Measurements from ENCODE around the gene ISX. TPM values are rescaled to one million over a fixed set of nuclear protein-coding genes. Genes with fewer than 3 reads are reported as not detected.

The ISX gene
- total and polyA plus RNA-seq, 10 of the 15 experiments (the other 5 are each of a cell fraction or from before 2014, with no cell fraction given): 0.05 to 0.66 (median 0.25) TPM

DNA sequence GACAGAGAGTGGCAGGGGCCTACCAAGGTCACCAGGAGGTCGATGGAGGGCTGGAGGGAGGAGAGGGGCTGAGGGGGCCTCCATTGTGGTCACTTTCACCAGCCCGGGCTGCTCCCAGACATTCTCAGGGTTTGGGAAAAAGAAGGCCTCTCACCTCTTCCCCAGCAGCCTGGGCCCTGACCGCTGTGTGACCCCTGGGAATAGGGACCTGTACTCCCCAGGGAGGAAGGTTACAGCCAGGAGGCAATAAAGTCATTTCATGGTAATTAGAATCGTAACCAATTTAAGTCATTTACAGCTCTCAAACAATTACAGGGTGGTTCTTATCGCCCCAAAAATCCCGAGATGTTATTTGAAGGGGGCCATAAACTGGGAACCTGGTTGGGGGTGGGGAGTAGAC, 37.8 kb downstream of the ISX start:
- in situ Hi-C loops (cut with MboI): no loop called here
- H4K20me1 ChIP-seq (ENCODE audit: control insufficient read depth, insufficient read depth): no peaks in the 10 kb centered on the region
- no peaks in the 10 kb centered on the region for H3K79me2 ChIP-seq (ENCODE audit: control insufficient read depth, insufficient read depth, low read length)
- ChIA-PET POLR2A (no interaction called here), RAD21 (ENCODE audit: unreplicated experiment) (interaction anchor here (1.6 kb wide), 1 partner anchor 47 kb away, joined by 4 read pairs; no protein-coding TSS in a partner anchor), CTCF (interaction anchor here (0.7 to 1.3 kb wide), 2 partner anchors 15 to 16 kb away, joined by 3 to 4 read pairs; no protein-coding TSS in a partner anchor), SMC1A (ENCODE audit: uncharacterized antibody, unreplicated experiment) (interaction anchor here (1.0 kb wide), 1 partner anchor 10 kb away, joined by 3 read pairs; no protein-coding TSS in a partner anchor)
- 48% methylated on average over 6 of the region's 6 CpGs for WGBS (ENCODE audit: insufficient coverage, insufficient replicate concordance, low lambda C conversion rate, missing lambda C conversion rate)
- no peak overlapping the region for H3K4me2 ChIP-seq (ENCODE audit: control insufficient read depth, insufficient read depth)
- H3K27me3 ChIP-seq (replicated peaks in 1 of 2; ENCODE audit: control insufficient read depth in 2 of 2, insufficient read depth in 2 of 2, low read length in 1 of 2): no peaks in the 10 kb centered on the region
- no peak overlapping the region for H3K9ac ChIP-seq (ENCODE audit: control insufficient read depth, insufficient read depth, low read length)
- no peak for TF ChIP-seq ZSCAN29 (IDR thresholded peaks at IDR 0.05)
- no peak for TF ChIP-seq CEBPB (IDR thresholded peaks at IDR 0.05; ENCODE audit: borderline replicate concordance in 1 of 2, low read depth in 2 of 2, low read length in 2 of 2)
- no peak for TF ChIP-seq GATAD2B (conservative IDR thresholded peaks at IDR 0.05; ENCODE audit: low read depth)
- no peak for TF ChIP-seq MEF2A (IDR thresholded peaks at IDR 0.05; ENCODE audit: insufficient read depth, low read depth, low read length)
- TF ChIP-seq JUND (IDR thresholded peaks at IDR 0.05; ENCODE audit: low read depth, low read length): no peak
- no peak for TF ChIP-seq HDAC6 (IDR thresholded peaks at IDR 0.05; ENCODE audit: unreplicated experiment)
- no peak for TF ChIP-seq BRCA1 (IDR thresholded peaks at IDR 0.05; ENCODE audit: low read depth, low read length)
- TF ChIP-seq, protein P1, sequence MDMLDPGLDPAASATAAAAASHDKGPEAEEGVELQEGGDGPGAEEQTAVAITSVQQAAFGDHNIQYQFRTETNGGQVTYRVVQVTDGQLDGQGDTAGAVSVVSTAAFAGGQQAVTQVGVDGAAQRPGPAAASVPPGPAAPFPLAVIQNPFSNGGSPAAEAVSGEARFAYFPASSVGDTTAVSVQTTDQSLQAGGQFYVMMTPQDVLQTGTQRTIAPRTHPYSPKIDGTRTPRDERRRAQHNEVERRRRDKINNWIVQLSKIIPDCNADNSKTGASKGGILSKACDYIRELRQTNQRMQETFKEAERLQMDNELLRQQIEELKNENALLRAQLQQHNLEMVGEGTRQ (IDR thresholded peaks at IDR 0.05; ENCODE audit: borderline replicate concordance, low read depth, low read length): no peak
- no peak for TF ChIP-seq ZNF384 (IDR thresholded peaks at IDR 0.05; ENCODE audit: borderline replicate concordance, low read depth, low read length)
- H3K4me1 ChIP-seq (ENCODE audit: control insufficient read depth, insufficient read depth, low read length): peaks cover 25% of the 10 kb centered on the region
- BruUV-seq (replicated peaks): no TSS peak
- H2AFZ ChIP-seq (ENCODE audit: control insufficient read depth, low read depth, low read length): no peak overlapping the region
- intact Hi-C loops (cut with micrococcal nuclease; ENCODE audit: unreplicated experiment): no loop called here
- FAIRE-seq (no peak), ATAC-seq (no peak), DNase-seq (ENCODE audit: low read depth, low spot score) (no peak)
- H3K9me3 ChIP-seq (replicated peaks; ENCODE audit: control insufficient read depth, insufficient read depth, low read length): peaks cover 3% of the 10 kb centered on the region; the same call in 2 of the 3 replicates
- H3K27ac ChIP-seq (ENCODE audit: control insufficient read depth, insufficient read depth): peak overlapping the region; percentile 4; the same call in 1 of the 2 replicates
- no peaks in the 10 kb centered on the region for H3K36me3 ChIP-seq (ENCODE audit: control insufficient read depth in 2 of 2, insufficient read depth in 2 of 2, low read length in 1 of 2)
- no peak overlapping the region for H3K4me3 ChIP-seq

All from GM12878 (cell line).